ENCODE results near the gene ZBTB20.
"Not testable (repeated sequence)": the region's sequence is repeated elsewhere in the genome, so short reads cannot be mapped to it uniquely, and the experiment has no call there.

Gene ZBTB20

GRCh38 chr3:115147329-115148141, 447 bp upstream of the ZBTB20 start:
- DNase-seq = peak; percentile 99 to 100

- DNase-seq = peak; percentile 61 to 70
Measured at GRCh38 chr3:115146032-115146417, 1.1 kb downstream of the ZBTB20 start.

- no peak for DNase-seq
Measured at GRCh38 chr3:115141033-115141757, 5.9 kb downstream of the ZBTB20 start.

DNA sequence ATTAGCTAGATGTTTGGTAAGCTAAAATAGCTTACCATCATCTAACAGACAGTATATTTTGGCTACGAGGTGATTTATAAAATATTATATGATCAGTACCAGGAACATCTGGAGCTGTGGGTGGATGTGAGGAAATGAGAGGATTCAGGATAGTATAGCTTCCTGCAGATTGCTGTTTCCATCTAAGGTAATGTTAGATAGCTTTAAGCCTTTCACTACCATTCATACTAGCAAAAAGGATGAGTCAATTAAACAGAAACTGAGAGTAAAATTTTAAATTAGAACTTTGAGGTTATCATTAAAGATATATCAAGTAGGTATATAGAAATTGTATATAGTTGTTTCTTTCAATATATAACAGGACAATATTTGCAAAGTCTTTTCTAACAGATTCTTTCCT, 8.0 kb downstream of the ZBTB20 start:
- no peak for DNase-seq

GRCh38 chr3:115134648-115135347, 12.3 kb downstream of the ZBTB20 start:
- DNase-seq = no peak

GRCh38 chr3:115127208-115127607, 19.9 kb downstream of the ZBTB20 start:
- DNase-seq = no peak

GRCh38 chr3:115120597-115120996, 26.5 kb downstream of the ZBTB20 start:
- DNase-seq = no peak

GRCh38 chr3:115113367-115113766, 33.7 kb downstream of the ZBTB20 start:
- no peak for DNase-seq

DNA sequence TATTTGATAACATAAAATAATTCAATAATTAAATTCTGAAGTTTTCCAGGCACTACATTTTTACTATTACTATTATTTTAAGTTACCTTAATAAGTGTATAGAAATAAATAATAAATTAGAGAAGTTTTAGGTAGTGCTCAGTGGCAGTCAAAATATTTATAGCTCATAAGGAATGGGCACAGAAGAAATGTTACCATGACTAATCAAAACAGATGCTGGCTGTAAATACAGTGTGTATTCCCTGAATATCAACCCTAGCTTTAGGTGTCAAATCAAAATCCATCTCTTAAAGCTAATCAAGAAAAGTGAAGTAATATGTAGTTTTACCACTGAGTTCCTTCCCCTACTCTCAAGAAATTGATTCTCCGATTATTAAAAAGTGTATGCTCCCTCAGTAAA, 35.5 kb downstream of the ZBTB20 start:
- DNase-seq = no peak

DNA sequence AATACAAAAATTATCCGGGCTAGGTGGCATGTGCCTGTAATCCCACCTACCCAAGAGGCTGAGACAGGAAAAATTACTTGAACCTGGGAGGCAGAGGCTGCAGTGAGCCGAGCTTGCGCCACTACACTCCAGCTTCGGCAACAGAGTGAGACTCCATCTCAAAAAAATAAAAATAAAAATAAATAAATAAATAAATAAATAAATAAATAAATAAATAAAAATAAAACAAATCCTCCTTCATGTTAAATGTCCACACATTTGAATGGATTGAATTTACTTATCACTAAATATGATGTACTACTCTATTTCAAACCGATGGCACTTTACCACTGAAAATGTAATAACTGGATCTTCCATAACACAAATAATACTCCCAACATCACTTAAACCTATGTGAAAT, 36.3 kb downstream of the ZBTB20 start:
- no peak for DNase-seq

GRCh38 chr3:115110066-115110465, 37.0 kb downstream of the ZBTB20 start:
- DNase-seq = not testable (repeated sequence)

DNA sequence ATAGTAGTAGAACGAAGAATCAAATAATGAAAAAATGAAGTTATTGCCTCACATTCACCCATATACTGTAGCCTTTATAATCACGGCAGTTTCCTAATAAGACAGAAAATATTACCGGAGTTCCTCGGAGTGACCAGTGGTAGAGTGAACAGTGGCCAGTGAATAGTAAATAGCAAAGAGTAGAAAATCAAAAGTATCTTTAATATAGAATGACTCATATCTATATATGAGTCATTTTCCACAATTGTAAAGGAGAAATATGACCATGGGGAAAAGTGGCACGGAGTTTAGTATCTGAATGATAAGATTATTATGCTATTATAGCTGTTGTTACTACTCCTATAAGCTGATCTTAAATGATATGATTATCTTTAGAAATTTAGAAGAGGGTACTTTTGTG, 38.5 kb downstream of the ZBTB20 start:
- DNase-seq = no peak

- no peak for DNase-seq
Measured at GRCh38 chr3:115102046-115102445, 45.0 kb downstream of the ZBTB20 start.

DNA sequence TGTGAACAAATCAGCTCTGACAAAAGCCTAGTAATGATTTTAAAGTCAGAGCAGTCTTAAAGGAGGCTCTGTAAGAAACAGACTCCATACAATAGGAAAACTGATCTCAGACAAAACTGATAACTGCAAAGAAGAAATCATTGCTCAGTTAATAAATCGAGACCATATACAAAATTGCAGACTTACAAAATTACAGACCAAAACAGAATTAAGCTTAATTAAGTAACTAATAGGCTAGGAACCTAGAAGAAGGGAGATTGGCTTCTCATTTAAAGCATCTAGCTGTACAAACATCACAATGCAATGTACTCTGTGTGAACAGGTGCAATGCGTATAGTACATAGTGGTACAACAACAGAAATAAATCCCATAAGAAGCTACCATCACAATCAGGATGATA, 46.3 kb downstream of the ZBTB20 start:
- DNase-seq = no peak

- DNase-seq = no peak
Measured at GRCh38 chr3:115099986-115100571, 47.0 kb downstream of the ZBTB20 start.

- no peak for DNase-seq
Measured at GRCh38 chr3:115099134-115099985, 47.7 kb downstream of the ZBTB20 start.

DNA sequence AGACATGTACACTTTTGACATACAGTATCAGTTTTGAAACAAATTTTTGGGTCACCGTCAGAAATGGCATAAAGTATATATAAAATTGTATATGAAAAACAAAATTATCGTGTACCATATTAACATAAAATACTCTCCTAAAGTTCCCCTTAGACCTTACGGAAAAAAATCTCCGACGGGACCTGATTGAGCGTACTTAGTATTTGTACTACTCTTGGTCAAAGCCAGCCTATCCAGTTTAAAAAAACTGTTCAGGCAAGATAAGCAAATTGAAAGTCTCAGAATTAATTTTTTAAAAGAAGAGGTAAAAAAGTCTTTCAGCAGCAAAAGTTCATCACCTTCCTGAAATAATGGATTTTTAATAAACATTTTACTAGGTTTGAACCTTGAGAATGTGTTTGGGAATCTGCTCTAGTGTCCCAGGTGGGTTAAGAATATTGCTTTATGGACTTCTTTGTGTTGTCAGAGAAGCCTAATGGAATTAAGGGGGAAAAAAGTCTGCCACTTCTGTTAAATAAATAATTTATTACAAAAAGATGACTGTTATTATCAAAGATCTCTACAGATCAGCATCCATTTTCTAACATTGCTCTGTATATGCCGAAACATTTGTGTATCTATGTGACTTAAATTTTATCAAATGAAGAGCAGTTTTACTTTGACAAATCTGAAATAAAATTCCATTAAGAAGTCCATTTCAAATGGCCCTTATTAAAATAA, 48.6 kb downstream of the ZBTB20 start:
- no peak for DNase-seq

DNA sequence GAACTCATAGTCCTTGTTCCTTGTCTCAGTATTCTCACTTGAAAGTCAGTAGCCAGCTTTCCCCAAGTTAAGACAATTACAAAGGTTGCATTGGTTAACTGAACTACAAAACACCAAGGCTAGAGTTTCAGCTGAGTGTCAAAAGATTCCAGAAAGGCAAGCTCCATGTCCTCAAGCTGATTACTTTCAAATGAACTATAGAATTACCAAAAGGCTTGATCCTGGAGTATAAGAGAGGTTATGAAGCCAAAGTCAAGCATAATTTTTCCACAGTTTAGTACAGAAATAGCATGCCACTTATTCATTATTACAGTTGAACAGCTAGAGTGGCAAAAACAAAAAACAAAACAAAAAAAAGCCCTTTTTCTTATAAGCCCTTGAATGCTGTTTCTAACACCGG, 51.9 kb downstream of the ZBTB20 start:
- no peak for DNase-seq

GRCh38 chr3:115092220-115092791, 54.8 kb downstream of the ZBTB20 start:
- DNase-seq = peak; percentile 47 to 50

DNA sequence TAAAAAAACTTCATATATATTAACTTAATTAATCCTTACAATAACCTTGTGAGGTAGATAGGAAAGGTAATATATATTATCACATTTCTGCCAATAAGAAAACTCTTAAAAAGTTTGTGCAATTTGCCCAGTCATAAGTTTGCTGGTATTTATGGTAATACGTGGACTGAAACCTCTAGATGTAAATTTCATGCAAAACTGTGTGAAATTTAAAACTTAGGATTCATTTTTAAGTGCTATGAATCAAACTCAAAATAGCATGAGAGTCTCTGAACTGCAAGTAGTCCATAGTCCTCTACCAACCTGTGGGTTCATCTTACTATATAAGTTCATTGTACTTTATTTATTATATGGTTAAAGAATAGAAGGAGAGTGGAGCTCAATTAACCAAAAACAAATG, 56.4 kb downstream of the ZBTB20 start:
- no peak for DNase-seq

- no peak for DNase-seq
Measured at GRCh38 chr3:115089481-115089880, 57.6 kb downstream of the ZBTB20 start.
